WI38 (cell line): Measurements from ENCODE around the gene ABCA10.
"Not testable (repeated sequence)": the region's sequence is repeated elsewhere in the genome, so short reads cannot be mapped to it uniquely, and the experiment has no call there.

Experiments
- H3K4me3 ChIP-seq: 2 replicates; pipeline ENCODE4 v1.5.1; 2011; ENCODE audit warnings: low read depth, mild to moderate bottlenecking, control low read depth, low read length
- CTCF ChIP-seq: IDR thresholded peaks from 2 replicates; pipeline ENCODE4 v1.5.1; 2012; ENCODE audit warnings: low read depth, mild to moderate bottlenecking, control low read depth, low read length

Gene ABCA10

GRCh38 chr17:69228576-69228975 lies at the start of gene ABCA10:
TSS of gene ABCA10 (minus strand) at chr17:69228824. CDS start at chr17:69225358, 3,466 bp downstream.
- no peak for TF ChIP-seq CTCF

GRCh38 chr17:69276279-69276678 lies 47.7 kb upstream of the ABCA10 start:
- H3K4me3 ChIP-seq: not testable (repeated sequence)

More at GRCh38 chr17:69228576-69228975, at the start of gene ABCA10:
- no peak within 1 kb of the TSS for H3K4me3 ChIP-seq

GRCh38 chr17:69275751-69276150 lies 47.1 kb upstream of the ABCA10 start:
- H3K4me3 ChIP-seq: no peak overlapping the region
- TF ChIP-seq CTCF: no peak

GRCh38 chr17:69271023-69271422 lies 42.4 kb upstream of the ABCA10 start:
- no peak overlapping the region for H3K4me3 ChIP-seq
- no peak for TF ChIP-seq CTCF

- no peak for TF ChIP-seq CTCF
- H3K4me3 ChIP-seq: no peak overlapping the region
Observed at GRCh38 chr17:69269131-69269998, 40.7 kb upstream of the ABCA10 start.

- H3K4me3 ChIP-seq: no peak overlapping the region
- no peak for TF ChIP-seq CTCF
Observed at GRCh38 chr17:69268543-69269014, 40.0 kb upstream of the ABCA10 start.

GRCh38 chr17:69267219-69267618 lies 38.6 kb upstream of the ABCA10 start:
- no peak overlapping the region for H3K4me3 ChIP-seq
- no peak for TF ChIP-seq CTCF

- H3K4me3 ChIP-seq: no peak overlapping the region
- no peak for TF ChIP-seq CTCF
Observed at GRCh38 chr17:69265873-69266272, 37.2 kb upstream of the ABCA10 start.
